ENCODE data around the gene NTRK2.

NTRK2 gene

GRCh38 chr9:84655447-84655846 lies 14.1 kb upstream of the NTRK2 start:
- no peak for ATAC-seq
- TF ChIP-seq TCF4 (CRISPR knock-in tag; IDR thresholded peaks at IDR 0.05; ENCODE audit: borderline replicate concordance) (no peak), RARB (CRISPR knock-in tag; IDR thresholded peaks at IDR 0.05) (no peak), ARNTL (CRISPR knock-in tag; IDR thresholded peaks at IDR 0.05; ENCODE audit: borderline replicate concordance, low read depth) (no peak), ESRRG (CRISPR knock-in tag; IDR thresholded peaks at IDR 0.05) (no peak), GLIS3 (CRISPR knock-in tag; IDR thresholded peaks at IDR 0.05) (no peak), CSRNP3 (CRISPR knock-in tag; IDR thresholded peaks at IDR 0.05) (no peak), POU6F1 (CRISPR knock-in tag; IDR thresholded peaks at IDR 0.05; ENCODE audit: borderline replicate concordance, low read depth) (no peak), CSDC2 (CRISPR knock-in tag; IDR thresholded peaks at IDR 0.05) (no peak), ZNF70 (CRISPR knock-in tag; IDR thresholded peaks at IDR 0.05) (no peak), PPARA (CRISPR knock-in tag; IDR thresholded peaks at IDR 0.05; ENCODE audit: borderline replicate concordance) (no peak)

- no peak for ATAC-seq
- TF ChIP-seq ZFP3 (CRISPR knock-in tag; IDR thresholded peaks at IDR 0.05) (no peak), TCF4 (CRISPR knock-in tag; IDR thresholded peaks at IDR 0.05; ENCODE audit: borderline replicate concordance) (no peak), CSDC2 (CRISPR knock-in tag; IDR thresholded peaks at IDR 0.05) (no peak), ZNF70 (CRISPR knock-in tag; IDR thresholded peaks at IDR 0.05) (no peak), BACH2 (CRISPR knock-in tag; IDR thresholded peaks at IDR 0.05; ENCODE audit: borderline replicate concordance) (no peak), ZFP30 (CRISPR knock-in tag; IDR thresholded peaks at IDR 0.05) (no peak), POU6F1 (CRISPR knock-in tag; IDR thresholded peaks at IDR 0.05; ENCODE audit: borderline replicate concordance, low read depth) (no peak), CSRNP3 (CRISPR knock-in tag; IDR thresholded peaks at IDR 0.05) (no peak), PPARA (CRISPR knock-in tag; IDR thresholded peaks at IDR 0.05; ENCODE audit: borderline replicate concordance) (no peak), TSHZ2 (CRISPR knock-in tag; IDR thresholded peaks at IDR 0.05) (no peak), ZC3H10 (CRISPR knock-in tag; IDR thresholded peaks at IDR 0.05) (no peak), ZNF565 (CRISPR knock-in tag; conservative IDR thresholded peaks at IDR 0.05; ENCODE audit: low read depth) (no peak), PATZ1 (CRISPR knock-in tag; IDR thresholded peaks at IDR 0.05; ENCODE audit: borderline replicate concordance) (no peak), SNAI2 (CRISPR knock-in tag; IDR thresholded peaks at IDR 0.05) (no peak), ISL1 (CRISPR knock-in tag; IDR thresholded peaks at IDR 0.05) (no peak), ZNF8 (CRISPR knock-in tag; IDR thresholded peaks at IDR 0.05) (no peak), ARNTL (CRISPR knock-in tag; IDR thresholded peaks at IDR 0.05; ENCODE audit: borderline replicate concordance, low read depth) (no peak), ESRRG (CRISPR knock-in tag; IDR thresholded peaks at IDR 0.05) (no peak)
These were observed 10.2 kb upstream of the NTRK2 start for GRCh38 chr9:84659313-84659712.
